T-helper 1 cell (primary cell): ENCODE measurements around the gene FABP3.
A peak's percentile ranks its signal among the peaks of the same experiment; 100 is the strongest.

Experiments
- DNase-seq, 5 donors: peaks; one replicate each; pipeline ENCODE4 v3.0.0-alpha.2; 2012 to 2020

Gene FABP3

DNA sequence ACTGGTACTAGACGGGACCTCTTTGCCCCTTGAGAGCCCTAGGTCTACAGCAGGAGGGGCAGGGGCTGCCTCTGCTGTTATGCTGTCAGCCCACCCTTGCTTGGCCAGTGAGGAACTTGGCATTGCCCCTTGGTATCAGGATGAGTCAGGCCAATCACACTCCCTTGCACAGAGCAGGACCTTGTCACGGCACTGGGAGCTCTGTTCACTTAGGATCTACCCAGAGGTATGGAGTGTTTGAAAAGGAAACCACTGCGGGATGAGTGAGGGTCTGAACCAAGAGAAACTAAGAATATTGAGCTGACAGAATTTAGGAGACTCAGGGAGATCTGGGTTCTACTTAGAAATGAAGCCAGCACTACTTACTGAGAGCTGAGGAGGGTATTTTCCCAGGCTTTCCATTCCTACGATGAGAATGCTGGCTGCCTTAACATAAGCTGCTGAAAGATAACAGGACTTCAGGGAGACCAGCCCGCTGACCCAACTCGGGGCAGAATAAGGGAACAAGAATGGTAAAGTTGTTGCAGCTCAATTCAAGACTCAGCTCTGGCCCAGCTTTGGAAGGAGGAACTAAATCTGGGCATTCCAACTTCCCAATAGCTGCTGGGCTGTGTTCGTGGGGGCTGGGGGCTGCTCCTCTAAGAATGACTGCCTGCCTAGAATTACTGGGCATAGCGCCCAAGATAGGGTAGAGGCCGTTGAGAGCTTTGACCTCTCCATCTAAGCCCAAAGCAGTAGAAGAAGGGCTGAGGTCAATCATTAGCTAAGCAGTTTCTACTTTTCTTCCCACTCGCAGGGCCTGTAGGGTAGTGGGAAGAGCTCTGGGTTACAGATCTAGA, 1.5 kb downstream of the FABP3 start:
- no peak for DNase-seq

DNA sequence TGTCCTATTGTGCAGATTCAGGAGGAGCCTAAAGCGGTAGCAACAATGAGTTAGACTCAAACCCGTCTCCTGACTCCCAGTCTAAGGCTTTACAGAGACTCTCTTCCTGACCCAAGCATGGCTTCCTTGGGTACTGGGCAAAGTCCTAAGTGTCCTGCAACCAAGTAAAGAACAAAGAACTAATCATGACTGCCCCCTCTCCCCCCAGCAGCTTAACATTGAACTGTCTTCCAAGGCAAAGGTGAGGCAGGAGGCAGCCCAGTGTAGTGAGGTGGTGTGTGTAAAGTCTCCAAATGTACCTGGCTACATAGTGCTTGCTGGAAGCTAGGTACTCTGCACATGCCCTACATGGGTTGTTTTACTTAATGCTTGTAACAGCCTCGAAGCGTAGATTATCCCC, 2.3 kb downstream of the FABP3 start:
- no peak for DNase-seq

DNA sequence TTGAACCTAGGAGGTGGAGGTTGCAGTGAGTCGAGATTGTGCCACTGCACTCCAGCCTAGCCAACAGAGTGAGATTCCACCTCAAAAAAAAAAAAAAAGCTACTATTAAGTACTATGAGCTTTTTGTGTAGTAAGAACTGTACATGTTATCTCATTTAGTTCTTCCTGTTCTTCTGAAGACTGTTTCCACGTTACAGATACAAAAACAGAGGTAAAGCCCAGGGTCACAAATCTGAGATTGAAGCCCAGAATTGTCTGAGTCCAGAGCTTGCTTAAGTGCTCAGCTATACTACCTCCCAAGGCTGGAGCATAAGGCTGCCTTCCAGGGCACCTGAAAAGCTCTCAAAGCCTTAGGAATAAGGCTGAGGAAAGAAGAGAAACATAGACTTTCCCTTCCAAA, 2.9 kb downstream of the FABP3 start:
- DNase-seq, result no peak

DNA sequence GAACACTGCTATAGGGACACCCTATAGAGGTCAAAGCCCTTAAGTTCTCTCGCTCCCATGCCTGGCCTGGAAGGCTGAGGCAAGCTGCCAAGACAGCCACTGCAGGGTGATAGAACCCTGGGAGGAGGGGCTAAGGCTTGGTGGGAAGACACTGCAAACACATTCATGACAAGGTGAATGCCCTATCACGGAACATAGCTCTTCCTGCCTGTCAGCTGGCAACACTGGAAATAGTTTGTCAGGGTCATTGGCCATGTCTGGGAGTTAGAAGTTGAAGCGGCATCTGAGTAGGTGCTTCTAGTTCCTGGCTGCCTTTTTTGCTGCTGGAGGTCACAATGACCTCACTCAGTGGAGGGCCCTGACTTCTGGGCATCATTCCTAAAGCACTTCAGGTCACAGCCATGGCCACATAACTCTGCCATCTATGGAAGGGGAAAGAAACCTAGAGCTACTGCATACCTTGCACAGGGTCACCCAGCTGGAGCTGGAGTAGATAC, 4.2 kb downstream of the FABP3 start:
- DNase-seq, result no peak

DNA sequence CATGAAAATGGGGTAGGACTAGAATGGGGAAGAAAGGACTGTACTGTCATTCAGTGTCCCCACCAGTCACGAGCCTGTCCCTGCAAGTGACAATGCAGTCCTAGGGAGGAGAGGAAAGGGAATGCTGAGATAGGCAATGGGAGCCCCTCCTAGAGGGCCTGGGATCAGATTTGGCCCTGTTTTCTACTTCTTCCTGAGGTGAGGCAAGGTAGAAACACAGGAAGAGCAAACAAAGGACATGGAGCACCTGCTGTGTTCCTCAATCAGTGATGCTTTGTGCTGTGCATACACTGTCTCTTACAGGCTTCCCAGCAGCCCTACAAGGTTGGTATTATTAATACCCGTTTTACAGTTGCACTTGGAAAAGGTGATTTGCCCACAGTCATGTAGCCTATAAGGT, 6.1 kb downstream of the FABP3 start:
- DNase-seq, result no peak

DNA sequence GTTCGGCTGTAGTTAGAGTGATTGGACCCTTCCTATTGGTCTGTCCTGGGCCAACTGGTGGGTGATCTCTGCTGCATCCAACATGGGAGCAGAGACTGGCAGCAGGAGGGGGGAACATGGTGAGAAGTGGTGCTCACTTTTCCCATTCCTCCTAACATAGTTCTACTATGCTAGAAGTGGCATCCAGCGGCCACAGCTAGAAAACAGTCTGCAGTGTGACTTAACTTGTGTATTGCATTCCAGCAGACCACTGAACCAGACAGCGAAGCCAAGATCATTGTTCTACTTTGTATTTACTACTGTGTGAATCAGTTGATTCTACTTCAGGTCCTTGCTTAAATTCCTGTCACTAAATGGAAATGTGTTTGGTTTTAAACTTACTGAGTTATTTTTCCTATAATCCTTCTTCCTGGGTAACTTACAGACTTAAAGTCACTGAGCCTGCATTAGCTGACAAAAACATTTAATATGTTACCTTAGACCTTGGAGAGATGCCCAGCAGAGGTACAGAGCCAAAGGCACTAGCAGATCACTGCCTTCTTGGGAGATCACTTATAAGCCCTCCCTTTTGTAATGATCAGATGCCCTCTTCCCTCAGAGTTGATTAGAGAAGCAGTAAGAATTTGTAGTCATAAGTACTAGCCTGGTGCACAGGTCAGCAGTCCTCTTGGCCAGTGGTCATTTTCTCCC, 8.2 kb downstream of the FABP3 start:
- DNase-seq, result no peak

DNA sequence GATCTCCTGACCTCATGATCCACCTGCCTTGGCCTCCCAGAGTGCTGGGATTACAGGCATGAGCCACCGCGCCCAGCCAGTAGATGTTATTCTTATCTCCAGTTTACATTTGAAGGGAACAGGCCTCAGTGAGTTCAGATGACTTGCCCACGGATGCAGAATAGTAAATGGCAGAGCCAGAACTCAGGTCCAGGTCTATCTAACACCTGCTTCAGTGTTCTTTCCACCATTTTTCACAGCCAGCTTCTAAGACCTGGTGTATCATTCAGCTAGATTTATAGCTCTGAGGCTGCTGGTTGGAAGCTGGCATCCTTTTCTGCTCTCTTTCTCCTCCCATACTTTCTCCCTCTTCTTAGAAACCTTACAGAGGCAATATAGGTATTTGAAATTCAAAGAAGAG, 10.8 kb downstream of the FABP3 start:
- DNase-seq, result no peak

DNA sequence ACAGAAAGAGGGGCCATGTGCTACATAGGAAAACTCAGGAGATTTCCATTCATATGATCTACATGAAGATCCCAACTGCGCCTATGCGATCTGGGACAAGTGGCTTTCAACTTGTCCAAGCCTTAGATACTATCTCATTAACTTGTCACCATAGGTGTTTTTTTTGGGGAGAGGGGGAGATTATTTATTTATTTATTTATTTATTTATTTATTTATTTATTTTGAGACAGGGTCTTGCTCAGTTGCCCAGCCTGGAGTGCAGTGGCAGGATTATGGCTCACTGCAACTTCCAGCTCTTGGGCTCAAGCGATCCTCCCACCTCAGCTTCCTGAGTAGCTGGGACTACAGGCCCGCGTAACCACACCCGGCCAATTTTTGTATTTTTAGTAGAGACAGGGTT, 11.3 kb downstream of the FABP3 start:
- DNase-seq, result no peak

DNA sequence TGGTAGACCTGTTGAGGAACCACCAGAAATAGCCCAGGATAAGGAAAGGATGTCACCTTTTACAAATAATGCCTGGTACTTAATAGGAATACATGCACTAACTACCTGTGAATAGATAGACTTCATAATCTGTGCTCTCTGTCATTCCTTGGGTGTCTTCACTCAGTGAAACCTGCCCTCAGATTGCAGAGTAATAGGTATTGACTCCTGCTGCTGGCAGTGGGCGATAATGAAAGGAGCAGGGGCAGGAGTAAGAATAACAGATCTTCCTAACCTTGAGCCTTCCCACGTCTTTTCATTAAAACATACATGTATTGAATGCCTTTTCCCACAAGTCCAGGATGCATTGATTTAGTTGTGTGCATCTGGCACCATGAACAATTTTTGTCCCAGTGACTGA, 16.4 kb downstream of the FABP3 start:
- DNase-seq, result no peak

DNA sequence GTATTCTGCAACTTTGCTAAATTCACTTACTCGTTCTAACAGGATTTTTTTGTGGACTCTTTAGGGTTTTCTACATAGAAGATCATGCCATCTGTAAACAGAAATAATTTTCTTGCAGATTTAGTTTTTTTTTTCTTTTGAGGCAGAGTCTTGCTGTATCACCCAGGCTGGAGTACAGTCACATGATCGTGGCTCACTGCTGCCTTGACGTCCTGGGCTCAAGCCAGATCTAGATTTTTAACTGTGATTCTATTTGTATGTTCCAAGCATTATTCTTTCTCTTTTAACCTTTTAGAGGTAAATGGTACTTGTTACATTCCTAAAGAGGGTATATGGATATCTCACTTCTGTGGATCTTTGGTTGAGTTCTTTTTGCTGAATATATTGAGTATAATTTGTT, 18.6 kb downstream of the FABP3 start:
- no peak for DNase-seq

DNA sequence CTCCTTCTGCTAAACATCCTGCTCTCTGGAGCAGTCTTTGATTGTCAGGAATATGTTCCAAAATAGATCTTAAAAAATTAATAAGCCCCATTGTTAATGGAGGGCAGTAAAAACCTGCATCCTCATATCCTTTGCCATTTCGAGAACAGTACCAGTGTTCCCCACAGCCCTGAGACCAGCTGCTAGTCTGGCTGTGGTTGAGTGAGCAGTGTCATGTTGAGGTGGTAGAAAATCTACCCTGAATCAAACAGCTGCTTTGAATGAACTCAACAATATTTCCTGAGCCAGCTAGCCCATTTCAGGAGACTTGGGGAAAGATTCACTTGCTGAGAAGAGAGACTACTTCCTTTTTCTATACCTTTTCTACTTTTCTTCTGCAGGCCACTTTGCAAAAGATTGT, 24.4 kb downstream of the FABP3 start:
- no peak for DNase-seq

DNA sequence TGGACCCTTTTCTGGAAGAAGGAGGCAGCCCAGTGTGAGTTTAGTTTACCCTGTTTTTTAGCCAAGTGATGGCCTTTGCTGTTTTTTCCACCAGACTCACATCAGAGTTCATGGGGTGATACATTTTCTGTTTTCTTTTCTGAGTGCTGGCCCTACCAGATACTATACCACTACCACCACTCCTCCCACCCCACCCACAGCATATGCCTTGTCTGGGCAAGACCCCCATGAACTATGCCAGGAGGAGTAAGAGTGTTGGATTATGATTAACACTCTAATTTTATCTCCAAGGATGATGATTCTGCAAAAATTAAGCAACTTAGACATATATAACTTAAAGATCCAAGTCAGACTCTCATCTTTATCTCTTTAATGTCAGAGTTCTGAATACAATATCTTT, 26.1 kb downstream of the FABP3 start:
- no peak for DNase-seq

DNA sequence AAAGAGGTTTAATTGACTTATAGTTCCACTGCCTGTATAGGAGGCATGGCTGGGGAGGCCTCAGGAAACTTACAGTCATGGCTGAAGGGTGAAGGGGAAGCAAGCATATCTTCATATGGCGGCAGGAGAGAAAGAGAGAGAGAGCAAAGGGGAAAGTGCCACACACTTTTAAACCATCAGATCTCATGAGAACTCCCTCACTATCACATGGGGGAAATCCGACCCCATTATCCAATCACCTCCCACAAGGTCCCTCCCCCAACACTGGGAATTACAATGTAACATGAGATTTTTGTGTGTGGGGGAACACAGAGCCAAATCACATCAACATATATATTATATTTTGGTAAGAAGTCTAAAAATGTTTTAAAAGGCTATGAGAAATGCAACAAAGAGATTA, 27.2 kb downstream of the FABP3 start:
- no peak for DNase-seq

DNA sequence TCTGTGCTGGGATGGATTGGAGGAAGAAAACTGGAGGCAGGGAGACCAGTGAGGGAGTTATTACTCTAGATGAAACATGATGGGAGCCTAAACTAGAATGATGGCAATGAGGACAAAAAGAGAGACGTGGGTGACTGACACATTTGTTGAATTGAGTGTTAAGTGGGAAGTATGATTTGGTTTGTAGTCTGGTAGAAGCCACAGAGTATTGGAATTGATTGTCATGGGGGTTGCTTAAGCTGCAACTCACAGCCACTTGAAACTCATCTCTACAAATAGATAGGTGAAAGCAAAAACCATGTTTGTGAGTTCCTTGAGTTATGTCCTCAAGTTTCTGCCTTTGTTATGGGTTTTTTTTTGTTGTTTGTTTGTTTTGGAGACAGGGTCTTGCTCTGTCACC, 28.4 kb downstream of the FABP3 start:
- DNase-seq, result no peak

DNA sequence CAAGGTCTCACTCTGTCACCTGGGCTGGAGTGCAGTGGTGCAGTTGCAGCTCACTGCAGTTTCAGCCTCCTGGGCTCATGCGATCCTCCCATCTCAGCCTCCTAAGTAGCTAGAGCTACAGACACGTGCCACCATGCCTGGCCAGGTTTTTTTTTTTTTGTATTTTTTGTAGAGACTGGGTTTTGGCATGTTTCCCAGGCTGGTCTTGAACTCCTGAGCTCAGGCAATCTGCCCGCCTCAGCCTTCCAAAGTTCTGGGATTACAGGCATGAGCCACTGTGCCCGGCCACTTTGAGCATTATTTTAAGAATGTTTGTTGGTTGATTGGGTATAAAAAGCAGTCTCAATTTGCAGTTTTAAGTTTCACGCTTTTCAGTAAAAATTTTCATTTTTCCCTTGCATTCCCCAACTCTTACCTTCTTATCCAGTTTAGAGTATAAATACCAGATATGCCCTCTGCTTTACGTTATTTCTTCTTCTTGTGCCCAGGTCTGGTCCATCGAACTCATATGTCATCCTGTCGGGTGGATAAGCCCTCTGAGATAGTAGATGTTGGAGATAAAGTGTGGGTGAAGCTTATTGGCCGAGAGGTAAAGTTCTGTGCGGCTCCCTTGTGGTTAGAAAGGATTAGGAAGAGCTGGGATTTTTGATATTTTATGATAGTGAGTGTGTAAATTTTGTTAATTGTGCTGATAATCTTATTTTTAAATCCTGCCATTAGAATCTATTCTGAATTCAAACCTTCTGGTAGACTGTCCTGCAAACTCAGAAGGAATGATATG, 36.0 kb downstream of the FABP3 start:
- DNase-seq, result no peak

DNA sequence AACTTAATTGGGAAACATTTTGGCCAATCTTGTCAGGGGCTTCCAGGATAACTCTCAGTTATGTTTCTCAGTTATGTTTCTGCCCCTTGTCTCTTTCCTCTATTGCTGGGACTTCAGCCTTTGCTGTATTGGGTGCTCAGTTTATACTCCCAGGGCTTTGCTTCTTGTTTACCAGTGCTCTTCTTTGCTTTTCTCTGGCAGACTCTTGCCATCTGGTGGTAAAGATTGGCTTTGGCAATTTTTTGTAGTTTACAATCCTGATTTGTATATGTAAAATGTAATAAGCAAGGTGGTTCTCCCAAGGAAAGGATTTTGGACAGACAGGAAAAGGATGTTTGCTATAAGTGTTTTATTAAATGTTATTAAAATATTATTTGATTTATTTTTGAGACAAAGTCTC, 37.9 kb downstream of the FABP3 start:
- DNase-seq, result peak in 1 of 5 donors; percentile 10

DNA sequence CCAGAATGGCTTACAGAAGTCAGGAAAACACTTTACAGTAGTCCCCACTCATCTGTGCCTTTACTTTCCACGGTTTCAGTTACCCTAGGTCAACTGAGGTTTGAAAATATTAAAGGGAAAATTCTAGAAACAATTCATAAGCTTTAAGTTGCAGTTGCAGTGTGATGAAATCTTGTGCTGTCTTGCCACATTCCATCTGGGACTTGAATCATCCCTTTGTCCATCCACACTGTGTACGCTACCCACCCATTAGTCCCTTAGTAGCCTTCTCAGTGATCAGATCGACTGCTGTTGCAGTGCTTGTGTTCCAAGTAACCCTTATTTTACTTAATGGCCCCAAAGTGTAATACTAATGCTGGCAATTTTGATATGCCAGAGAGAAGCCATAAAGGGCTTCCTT, 45.5 kb downstream of the FABP3 start:
- DNase-seq, result no peak

DNA sequence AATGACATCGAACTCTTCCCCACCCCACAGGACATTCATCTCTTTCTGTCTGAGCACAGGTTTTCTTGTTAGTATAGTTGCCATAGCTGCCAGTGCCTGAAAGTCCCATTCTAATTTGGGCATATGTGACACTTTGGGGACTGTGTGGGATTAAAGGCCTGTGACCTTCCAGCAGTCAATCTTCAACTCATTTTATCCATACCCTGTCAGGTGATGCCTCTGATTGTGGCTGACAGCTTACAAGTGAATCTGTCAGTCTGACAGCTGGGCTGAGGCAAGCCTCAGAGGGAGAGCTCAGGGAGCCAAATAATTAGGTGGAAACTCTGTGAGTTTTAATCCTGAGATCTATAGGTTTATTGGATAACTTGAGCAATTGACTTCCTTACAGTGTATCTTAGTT, 46.4 kb downstream of the FABP3 start:
- no peak for DNase-seq

DNA sequence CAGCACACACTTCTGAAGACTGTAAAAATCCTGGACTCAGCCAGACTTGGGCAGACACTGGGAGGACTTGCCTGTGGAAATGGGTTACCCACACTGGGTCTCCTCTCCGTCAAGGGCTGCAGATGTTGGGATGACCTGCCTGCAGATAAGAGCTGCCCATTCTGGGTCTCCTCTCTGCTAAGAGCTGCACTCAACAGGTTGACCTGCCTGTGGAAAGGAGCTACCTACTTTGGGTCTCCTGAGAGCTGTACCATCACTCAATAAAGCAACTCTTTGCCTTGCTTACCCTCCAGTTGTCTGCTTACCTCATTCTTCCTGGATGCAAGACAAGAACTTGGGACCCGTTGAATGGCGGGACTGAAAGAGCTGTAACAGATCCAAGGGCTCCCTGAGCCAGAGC, 47.9 kb downstream of the FABP3 start:
- no peak for DNase-seq

DNA sequence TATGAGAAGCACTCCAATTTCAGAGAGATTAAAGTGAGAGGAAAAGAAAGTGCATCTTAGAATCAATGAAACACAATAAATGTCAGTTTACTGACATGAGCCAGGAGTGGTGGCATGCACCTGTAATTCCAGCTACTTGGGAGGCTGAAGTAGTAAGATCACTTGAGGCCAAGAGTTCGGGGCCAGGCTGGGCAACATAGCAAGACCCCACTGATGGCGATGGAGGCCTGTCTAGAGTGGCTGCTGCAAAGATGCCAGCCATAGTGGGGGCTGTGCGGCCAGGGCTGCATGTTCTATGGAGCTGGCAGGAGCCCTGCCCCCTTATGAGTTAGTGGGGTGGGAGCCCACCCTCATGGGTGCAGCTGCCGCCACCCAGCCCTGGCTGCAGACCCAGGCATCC, 48.8 kb downstream of the FABP3 start:
- DNase-seq, result no peak

DNA sequence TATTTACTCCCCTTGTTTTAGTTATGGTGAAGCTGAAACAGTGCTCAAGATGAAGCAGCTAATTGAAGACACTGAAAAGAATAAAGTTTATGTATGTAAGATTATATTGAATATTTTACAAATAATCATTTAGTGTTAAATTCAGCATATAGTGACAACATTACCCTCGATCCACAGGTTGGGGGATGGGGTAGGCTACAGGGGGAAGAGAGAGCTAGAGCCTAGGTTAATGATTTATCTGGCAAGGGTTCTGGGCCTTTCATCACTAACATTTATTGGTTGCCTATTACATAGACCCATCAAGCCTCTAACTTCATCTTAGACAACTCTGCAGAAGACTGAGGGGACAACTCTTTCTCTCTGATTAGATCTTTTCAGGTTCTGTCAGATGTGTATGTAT, 54.7 kb downstream of the FABP3 start:
- no peak for DNase-seq

DNA sequence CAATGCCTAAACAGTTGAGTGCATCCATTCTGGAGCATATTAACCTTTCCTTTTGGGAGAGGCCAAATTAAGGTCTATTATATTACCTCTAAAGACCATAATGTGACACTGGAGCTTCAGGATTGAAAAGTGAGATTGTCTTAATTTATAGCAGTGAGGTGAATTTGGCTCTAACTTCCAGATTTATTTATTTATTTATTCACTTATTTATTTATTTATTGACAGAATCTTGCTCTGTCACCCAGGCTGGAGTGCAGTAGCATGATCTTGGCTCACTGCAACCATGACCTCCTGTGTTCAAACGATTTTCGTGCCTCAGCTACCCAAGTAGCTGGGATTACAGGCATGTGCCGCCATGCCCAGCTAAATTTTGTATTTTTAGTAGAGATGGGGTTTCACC, 57.0 kb downstream of the FABP3 start:
- DNase-seq, result no peak
